Transverse colon (tissue), 4 donors: Measurements from ENCODE around the gene PAQR7. TPM values are rescaled to one million over a fixed set of nuclear protein-coding genes. Genes with fewer than 3 reads are reported as not detected.

Source experiments
- DNase-seq: peaks from one replicate; pipeline ENCODE4 v3.0.0-alpha.2; 2019
- H3K27ac ChIP-seq, 4 donors: fragments of 200-600 bp; sonication (generic); 2 replicates each; pipeline ENCODE4 v1.5.1; 2016 to 2018; ENCODE audit warnings: inconsistent platforms in 4 of 4
- H3K27me3 ChIP-seq: fragments of 200-600 bp; sonication (generic); 2 replicates; pipeline ENCODE4 v1.5.1; 2017; ENCODE audit warnings: inconsistent platforms
- H3K36me3 ChIP-seq, 4 donors: fragments of 200-600 bp; sonication (generic); 2 replicates each; pipeline ENCODE4 v1.5.1; 2017 to 2019; ENCODE audit warnings: inconsistent platforms in 4 of 4
- H3K4me1 ChIP-seq, 4 donors: fragments of 200-600 bp; sonication (generic); 2 replicates each; pipeline ENCODE4 v1.5.1; 2017 to 2020; ENCODE audit warnings: inconsistent platforms in 4 of 4
- H3K4me3 ChIP-seq, 4 donors: fragments of 200-600 bp; sonication (generic); 1 replicate in 1 of 4; 2 replicates in 3 of 4; pipeline versions ENCODE4 v1.5.1 to v1.6.1; 2017 to 2019; ENCODE audit warnings: inconsistent platforms in 4 of 4
- H3K9me3 ChIP-seq, 2 donors: fragments of 200-600 bp; sonication (generic); 2 replicates each; pipeline ENCODE4 v1.5.1; 2017 to 2019; ENCODE audit warnings: inconsistent platforms in 2 of 2
- EP300 ChIP-seq: sonication (generic); formaldehyde crosslinking; IDR thresholded peaks from one replicate; pipeline ENCODE4 v1.6.1; 2017; ENCODE audit warnings: antibody characterized with exemption, low read depth
- POLR2A ChIP-seq: fragments of 450-650 bp; IDR thresholded peaks from one replicate; pipeline ENCODE4 v1.6.1; 2016; ENCODE audit warnings: antibody characterized with exemption, mild to moderate bottlenecking, moderate library complexity
- POLR2AphosphoS5 ChIP-seq, 3 donors: sonication (generic); formaldehyde crosslinking; IDR thresholded peaks; one replicate each; pipeline ENCODE4 v1.6.1; 2016; ENCODE audit warnings: antibody characterized with exemption in 3 of 3
- WGBS, 2 donors: methylation state at CpG; one replicate each; pipeline ENCODE4 v1.1.5; 2018; ENCODE audit warnings: low coverage in 1 of 2; 5-methylcytosine and 5-hydroxymethylcytosine counted together
- in situ Hi-C, 4 donors: fragments of 200-750 bp; cut with MboI; loops; one replicate each; pipeline versions ENCODE4 v1.15.0 to v1.15.1; 2017; ENCODE audit warnings: low sequenced_read_pairs in 3 of 4, low pct_ligation_motif_present in 1 of 4, low pct_unique_long_range_greater_than_20kb in 1 of 4
- intact Hi-C: fragments of 100-400 bp; cut with DNase I; formaldehyde crosslinking; loops from one replicate; pipeline ENCODE4 v1.15.1; 2023; ENCODE audit warnings: low total_unique reads
- total RNA-seq, 4 donors: library from RNA; depleted of rRNA; stranded (reverse); fragments of >200 nt; gene quantifications; one replicate each; pipeline ENCODE4 v1.1.0, GENCODE V29; 2016
- TF ChIP-seq, protein P1 (sequence below), 5 experiments: fragments of 200-600 bp in 3 of 5; fragments of 450-650 bp in 2 of 5; sonication (generic) in 3 of 5; IDR thresholded peaks; 1 replicate in 2 of 5; 2 replicates in 3 of 5; pipeline ENCODE4 v1.5.1; 2016 to 2017; ENCODE audit warnings: antibody characterized with exemption in 5 of 5, inconsistent platforms in 3 of 5, mild to moderate bottlenecking in 2 of 5, moderate library complexity in 1 of 5

Gene PAQR7
- total RNA-seq, 4 donors from 2014 or later, result 2.0 to 2.4 (median 2.4) TPM; not detected in 1

DNA sequence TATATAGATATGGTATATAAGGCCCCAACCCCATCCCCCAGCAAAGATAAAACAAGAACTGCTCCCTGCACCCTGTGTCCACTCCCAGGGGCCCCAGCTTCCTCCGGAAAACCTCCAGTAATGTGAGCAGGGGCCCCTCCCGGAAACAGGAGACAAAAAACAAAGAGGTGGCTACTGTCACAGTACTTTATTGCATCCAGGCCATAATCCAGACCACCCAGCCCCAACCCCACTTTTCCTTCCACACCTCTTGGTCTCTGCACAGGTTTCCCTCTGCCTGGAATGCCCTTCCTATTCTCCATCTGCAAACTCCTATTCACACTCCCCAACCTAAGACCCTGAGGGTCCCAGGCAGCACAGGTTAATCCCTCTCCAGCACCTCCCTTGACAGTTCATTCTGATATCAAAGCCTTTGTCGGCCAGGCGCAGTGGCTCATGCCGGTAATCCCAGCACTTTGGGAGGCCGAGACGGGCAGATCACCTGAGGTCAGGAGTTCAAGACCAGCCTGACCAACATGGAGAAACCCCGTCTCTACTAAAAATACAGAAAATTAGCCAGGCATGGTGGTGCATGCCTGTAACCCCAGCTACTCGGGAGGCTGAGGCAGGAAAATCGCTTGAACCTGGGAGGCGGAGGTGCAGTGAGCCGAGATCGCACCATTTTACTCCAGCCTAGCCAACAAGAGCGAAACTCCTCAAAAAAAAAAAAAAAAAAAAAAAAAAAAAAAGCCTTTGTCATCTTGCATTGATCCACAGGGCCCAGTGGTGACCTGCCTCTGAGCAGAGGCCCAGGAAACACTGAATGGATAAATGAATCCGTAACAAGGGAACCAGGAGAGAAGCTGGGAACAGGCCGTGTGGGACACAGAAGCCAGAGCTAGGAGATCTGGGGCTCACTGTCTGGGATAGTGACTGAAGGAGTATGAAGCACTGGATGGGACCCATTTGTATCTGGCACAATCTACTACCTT lies 13.9 kb downstream of the PAQR7 start:
- intact Hi-C loops (no loop called here), in situ Hi-C loops (no loop called here)
- Histone ChIP-seq H3K4me3 (no peak overlapping the region), H3K27me3 (no peaks in the 10 kb centered on the region), H3K36me3 (no peaks in the 10 kb centered on the region), H3K4me1 (peaks cover 6 to 26% (median 17%) of the 10 kb centered on the region in 4 donors), H3K9me3 (no peaks in the 10 kb centered on the region), H3K27ac (peak overlapping the region in 3 of 4 donors; percentile 21 to 88 (median 73))
- DNase-seq, result peak; percentile 52
- WGBS, 2 donors, result 19 to 71% methylated on average over 5 to 16 of the region's 16 CpGs
- TF ChIP-seq POLR2AphosphoS5 (IDR thresholded peaks at IDR 0.05) (no peak), EP300 (no peak), POLR2A (no peak)
- TF ChIP-seq, protein P1, sequence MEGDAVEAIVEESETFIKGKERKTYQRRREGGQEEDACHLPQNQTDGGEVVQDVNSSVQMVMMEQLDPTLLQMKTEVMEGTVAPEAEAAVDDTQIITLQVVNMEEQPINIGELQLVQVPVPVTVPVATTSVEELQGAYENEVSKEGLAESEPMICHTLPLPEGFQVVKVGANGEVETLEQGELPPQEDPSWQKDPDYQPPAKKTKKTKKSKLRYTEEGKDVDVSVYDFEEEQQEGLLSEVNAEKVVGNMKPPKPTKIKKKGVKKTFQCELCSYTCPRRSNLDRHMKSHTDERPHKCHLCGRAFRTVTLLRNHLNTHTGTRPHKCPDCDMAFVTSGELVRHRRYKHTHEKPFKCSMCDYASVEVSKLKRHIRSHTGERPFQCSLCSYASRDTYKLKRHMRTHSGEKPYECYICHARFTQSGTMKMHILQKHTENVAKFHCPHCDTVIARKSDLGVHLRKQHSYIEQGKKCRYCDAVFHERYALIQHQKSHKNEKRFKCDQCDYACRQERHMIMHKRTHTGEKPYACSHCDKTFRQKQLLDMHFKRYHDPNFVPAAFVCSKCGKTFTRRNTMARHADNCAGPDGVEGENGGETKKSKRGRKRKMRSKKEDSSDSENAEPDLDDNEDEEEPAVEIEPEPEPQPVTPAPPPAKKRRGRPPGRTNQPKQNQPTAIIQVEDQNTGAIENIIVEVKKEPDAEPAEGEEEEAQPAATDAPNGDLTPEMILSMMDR (IDR thresholded peaks at IDR 0.05), result no peak

DNA sequence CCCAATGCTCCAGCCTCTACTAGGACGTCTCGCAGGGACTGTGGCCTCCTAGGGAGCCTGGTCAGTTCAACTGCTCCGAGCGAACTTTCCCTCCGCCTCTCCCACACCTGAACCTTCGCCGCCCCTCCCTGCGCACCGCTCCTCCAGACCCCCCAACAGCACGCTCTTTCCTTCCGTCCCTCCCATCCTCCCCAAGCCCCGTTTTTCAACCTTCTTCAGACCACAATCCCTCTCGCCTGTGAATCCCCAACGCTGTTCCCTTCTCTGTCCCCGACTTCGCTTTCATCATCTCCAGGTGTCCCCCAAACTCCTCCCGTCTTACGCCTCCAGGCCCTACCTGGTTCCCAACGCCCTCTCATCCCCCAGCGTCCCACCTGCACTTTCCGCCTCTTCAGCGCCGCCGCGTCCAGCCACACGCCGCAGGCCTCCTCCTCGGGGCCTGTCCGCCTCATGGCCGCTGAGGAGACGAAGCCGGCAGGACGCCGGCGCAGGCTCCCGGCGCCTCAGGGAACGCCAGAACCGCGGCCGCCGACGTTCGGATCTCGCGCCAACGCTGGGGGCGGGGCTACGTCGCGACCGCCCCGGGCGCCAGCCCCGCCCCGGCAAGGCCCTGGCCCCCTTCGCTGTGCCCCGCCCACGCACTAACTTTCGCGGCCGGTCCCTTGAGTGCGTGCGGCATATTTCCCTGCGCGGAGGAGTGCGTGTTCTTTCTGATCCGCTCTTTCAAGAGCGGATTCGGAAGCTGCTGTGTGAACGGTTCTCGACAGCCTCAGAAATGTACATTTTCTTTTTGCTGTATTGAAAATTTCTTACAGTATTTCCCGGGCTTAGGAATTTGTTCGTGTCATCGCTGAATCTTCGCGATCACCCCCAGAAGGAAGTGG lies 16.4 kb downstream of the PAQR7 start, which contains the start of gene AUNIP:
AUNIP (minus strand) TSS at position 552 of the 884 bp plus-strand sequence; CDS start at position 452, 100 bp downstream.
- intact Hi-C loops, result no loop called here
- Histone ChIP-seq H3K27me3 (no peaks in the 10 kb centered on the region), H3K4me1 (peaks cover 6 to 26% (median 16%) of the 10 kb centered on the region in 4 donors), H3K4me3 (peak within 1 kb of the TSS; percentile 21 to 64 (median 48)), H3K27ac (peak within 1 kb of the TSS; percentile 73 to 91 (median 84)), H3K9me3 (no peaks in the 10 kb centered on the region), H3K36me3 (no peaks in the 10 kb centered on the region)
- TF ChIP-seq POLR2A, result peak; percentile 76
- TF ChIP-seq, protein P1 (IDR thresholded peaks at IDR 0.05), result no peak
- TF ChIP-seq POLR2AphosphoS5 (IDR thresholded peaks at IDR 0.05), result peak; percentile 74 to 95 (median 94)
- TF ChIP-seq EP300, result no peak
- in situ Hi-C loops, result no loop called here
- peak; percentile 91 for DNase-seq
- WGBS, 2 donors, result 2% methylated on average over 59 of the region's 77 CpGs; no CpG with 5 or more reads in 1 of the 2 donors

DNA sequence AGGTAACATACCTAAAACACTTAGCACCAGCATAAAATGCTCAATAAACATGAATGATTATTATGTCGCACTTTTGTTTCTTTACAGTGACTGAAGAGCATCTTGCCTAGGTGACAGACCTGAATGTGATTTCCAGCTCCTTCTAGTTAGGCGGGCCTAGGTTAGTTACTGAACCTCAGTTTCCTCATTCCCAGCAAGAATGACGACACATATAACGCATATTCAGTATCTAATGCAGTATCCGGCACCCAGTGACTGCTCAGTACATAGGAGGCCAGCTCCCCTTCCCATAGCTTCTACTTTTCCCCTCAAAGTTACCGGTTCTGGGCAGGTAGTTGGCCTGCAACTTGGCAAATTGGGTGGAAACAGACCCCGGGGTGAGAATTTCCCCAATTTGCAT lies 17.0 kb downstream of the PAQR7 start:
- intact Hi-C loops, result no loop called here
- in situ Hi-C loops, result no loop called here
- Histone ChIP-seq H3K4me1 (peaks cover 6 to 26% (median 16%) of the 10 kb centered on the region in 4 donors), H3K4me3 (peak overlapping the region in 2 of 4 donors; percentile 43 to 64), H3K27ac (peak overlapping the region in 1 of 4 donors; percentile 73), H3K36me3 (no peaks in the 10 kb centered on the region), H3K27me3 (no peaks in the 10 kb centered on the region), H3K9me3 (no peaks in the 10 kb centered on the region)
- TF ChIP-seq EP300 (no peak), POLR2A (no peak)
- TF ChIP-seq, protein P1 (IDR thresholded peaks at IDR 0.05), result no peak
- DNase-seq, result no peak
- 32 to 59% methylated on average over 4 to 7 of the region's 7 CpGs for WGBS, 2 donors

DNA sequence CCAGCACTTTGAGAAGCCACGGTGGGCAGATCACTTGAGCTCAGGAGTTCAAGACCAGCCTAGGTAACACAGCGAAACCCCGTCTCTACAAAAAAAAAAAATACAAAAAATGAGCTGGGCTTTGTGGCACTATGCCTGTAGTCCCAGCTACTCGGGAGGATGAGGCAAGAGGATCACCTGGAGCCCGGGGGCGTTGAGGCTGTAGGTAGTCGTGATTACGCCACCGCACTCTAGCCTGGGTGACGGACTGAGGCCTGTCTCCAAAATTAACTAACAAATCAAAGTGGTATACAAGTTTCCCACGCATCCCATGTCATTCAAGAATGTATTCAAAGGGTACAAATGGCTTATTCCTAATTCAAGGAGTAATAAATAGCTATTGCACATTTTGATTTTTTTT lies 18.7 kb downstream of the PAQR7 start:
- in situ Hi-C loops, result no loop called here
- Histone ChIP-seq H3K9me3 (no peaks in the 10 kb centered on the region), H3K27ac (no peak overlapping the region), H3K36me3 (no peaks in the 10 kb centered on the region), H3K27me3 (no peaks in the 10 kb centered on the region), H3K4me1 (peaks cover 6 to 26% (median 16%) of the 10 kb centered on the region in 4 donors), H3K4me3 (no peak overlapping the region)
- no peak for DNase-seq
- WGBS, 2 donors, result 91 to 100% methylated on average over 3 to 11 of the region's 11 CpGs
- intact Hi-C loops, result no loop called here
- TF ChIP-seq, protein P1 (IDR thresholded peaks at IDR 0.05), result no peak
- TF ChIP-seq POLR2A, result no peak
- no peak for TF ChIP-seq EP300
- no peak for TF ChIP-seq POLR2AphosphoS5 (IDR thresholded peaks at IDR 0.05)
